Measurements from ENCODE around the gene TSPAN16. TPM values are rescaled to one million over a fixed set of nuclear protein-coding genes. Genes with fewer than 3 reads are reported as not detected.

TSPAN16 gene
- total and polyA plus RNA-seq, 9 donors = not detected

DNA sequence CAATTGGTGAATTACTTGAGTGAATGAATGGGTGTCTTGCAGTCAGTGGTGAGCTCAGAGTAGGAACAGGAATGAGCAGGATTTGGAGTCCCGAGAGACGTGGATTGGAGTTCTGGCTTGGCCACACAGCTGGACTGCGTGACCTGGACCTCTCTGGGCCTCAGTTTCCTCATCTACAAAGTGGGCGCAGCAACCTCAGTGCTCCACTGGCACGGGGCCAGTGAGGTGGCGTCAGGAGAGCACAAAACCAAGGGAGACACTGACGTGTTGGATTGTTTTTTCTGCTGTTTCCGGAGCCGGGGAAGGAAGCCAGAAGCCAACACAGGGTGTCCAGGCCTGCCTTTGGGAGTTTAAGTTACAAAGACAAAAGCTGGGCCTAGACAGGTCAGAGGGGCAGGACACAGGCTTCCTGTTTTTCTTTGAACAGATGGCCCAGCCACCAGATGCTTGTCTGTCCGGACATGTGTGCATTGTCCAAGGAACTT is 27.1 kb upstream of the TSPAN16 start:
- 27% methylated on average over 5 of the region's 10 CpGs for WGBS (ENCODE audit: insufficient coverage)
- H3K27ac ChIP-seq (ENCODE audit: low read length) = peak overlapping the region; percentile 50
- peak; percentile 89 for DNase-seq
- no peaks in the 10 kb centered on the region for H3K9me3 ChIP-seq (replicated peaks; ENCODE audit: control insufficient read depth, low read depth, low read length)
- no peaks in the 10 kb centered on the region for H3K36me3 ChIP-seq (ENCODE audit: control insufficient read depth, insufficient read depth, low read length)
- H3K4me1 ChIP-seq (ENCODE audit: control insufficient read depth, insufficient read depth, low read length) = peaks cover 27% of the 10 kb centered on the region
- H3K27me3 ChIP-seq (ENCODE audit: control insufficient read depth, insufficient read depth, low read length) = no peaks in the 10 kb centered on the region
- H3K4me3 ChIP-seq (ENCODE audit: low read length) = no peak overlapping the region

DNA sequence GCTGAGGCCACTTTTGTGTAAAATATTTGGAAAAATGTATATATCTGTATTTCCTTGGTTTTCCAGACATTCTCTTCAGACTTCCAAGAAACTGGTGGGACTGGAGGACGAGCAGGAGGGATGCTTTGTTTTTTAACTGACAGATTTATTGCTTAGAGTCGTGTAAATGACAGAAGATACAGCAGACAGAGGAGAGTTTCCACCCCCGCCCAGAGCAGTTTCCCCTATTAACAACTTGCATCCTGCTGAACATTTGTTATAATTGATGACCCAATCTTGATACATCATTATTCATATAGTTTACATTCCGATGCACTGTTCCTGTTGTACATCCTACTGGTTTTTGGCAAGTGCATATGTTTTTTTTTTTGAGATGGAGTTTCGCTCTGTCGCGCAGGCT is 26.6 kb upstream of the TSPAN16 start:
- no peaks in the 10 kb centered on the region for H3K27me3 ChIP-seq (ENCODE audit: control insufficient read depth, insufficient read depth, low read length)
- H3K9me3 ChIP-seq (replicated peaks; ENCODE audit: control insufficient read depth, low read depth, low read length) = no peaks in the 10 kb centered on the region
- H3K4me3 ChIP-seq (ENCODE audit: low read length) = no peak overlapping the region
- WGBS (ENCODE audit: insufficient coverage) = 40% methylated on average over 2 of the region's 7 CpGs
- peak overlapping the region; percentile 50 for H3K27ac ChIP-seq (ENCODE audit: low read length)
- H3K4me1 ChIP-seq (ENCODE audit: control insufficient read depth, insufficient read depth, low read length) = peaks cover 24% of the 10 kb centered on the region
- no peak for DNase-seq
- no peaks in the 10 kb centered on the region for H3K36me3 ChIP-seq (ENCODE audit: control insufficient read depth, insufficient read depth, low read length)

DNA sequence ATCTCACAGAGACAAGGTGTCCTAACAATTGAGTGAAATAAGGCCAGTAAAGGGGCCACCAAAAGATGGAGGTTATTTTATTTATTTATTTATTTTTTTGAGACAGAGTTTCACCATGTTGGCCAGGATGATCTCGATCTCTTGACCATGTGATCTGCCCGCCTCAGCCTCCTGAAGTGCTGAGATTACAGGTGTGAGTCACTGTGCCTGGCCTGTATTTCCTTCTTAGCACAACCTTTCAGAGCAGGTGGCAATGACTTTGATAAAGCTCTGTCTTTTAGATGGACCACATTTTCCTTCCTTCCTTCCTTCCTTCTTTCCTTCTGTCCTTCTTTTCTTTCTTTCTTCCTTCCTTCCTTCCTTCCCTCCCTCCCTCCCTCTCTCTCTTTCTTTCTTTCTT is 22.7 kb upstream of the TSPAN16 start:
- no peak overlapping the region for H3K27ac ChIP-seq (ENCODE audit: low read length)
- H3K4me1 ChIP-seq (ENCODE audit: control insufficient read depth, insufficient read depth, low read length) = peaks cover 11% of the 10 kb centered on the region
- DNase-seq = no peak
- no peaks in the 10 kb centered on the region for H3K27me3 ChIP-seq (ENCODE audit: control insufficient read depth, insufficient read depth, low read length)
- WGBS (ENCODE audit: insufficient coverage) = no CpG with 5 or more reads among the region's 2 CpGs
- no peaks in the 10 kb centered on the region for H3K9me3 ChIP-seq (replicated peaks; ENCODE audit: control insufficient read depth, low read depth, low read length)
- no peak overlapping the region for H3K4me3 ChIP-seq (ENCODE audit: low read length)
- no peaks in the 10 kb centered on the region for H3K36me3 ChIP-seq (ENCODE audit: control insufficient read depth, insufficient read depth, low read length)

DNA sequence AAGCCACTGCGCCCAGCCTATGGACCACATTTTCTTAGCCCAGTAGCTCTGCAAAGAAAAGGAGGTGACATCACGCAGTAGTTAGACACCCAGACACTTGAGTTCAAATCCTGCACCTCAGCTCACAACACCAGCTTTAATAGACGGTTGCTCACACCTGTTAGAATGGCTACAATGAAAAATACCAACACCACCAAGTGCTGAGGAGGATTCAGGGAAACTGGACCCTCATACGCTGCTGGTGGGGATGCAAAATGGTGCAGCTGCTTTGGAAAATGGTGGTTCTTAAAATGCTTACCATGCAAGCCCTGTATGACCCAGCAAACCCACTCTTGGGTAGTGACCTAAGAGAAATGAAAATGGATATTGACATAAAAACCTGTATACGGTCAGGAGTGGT is 22.0 kb upstream of the TSPAN16 start:
- Histone ChIP-seq H3K27ac (ENCODE audit: low read length) (no peak overlapping the region), H3K4me1 (ENCODE audit: control insufficient read depth, insufficient read depth, low read length) (peaks cover 5% of the 10 kb centered on the region)
- WGBS (ENCODE audit: insufficient coverage) = 96% methylated on average over 2 of the region's 5 CpGs

DNA sequence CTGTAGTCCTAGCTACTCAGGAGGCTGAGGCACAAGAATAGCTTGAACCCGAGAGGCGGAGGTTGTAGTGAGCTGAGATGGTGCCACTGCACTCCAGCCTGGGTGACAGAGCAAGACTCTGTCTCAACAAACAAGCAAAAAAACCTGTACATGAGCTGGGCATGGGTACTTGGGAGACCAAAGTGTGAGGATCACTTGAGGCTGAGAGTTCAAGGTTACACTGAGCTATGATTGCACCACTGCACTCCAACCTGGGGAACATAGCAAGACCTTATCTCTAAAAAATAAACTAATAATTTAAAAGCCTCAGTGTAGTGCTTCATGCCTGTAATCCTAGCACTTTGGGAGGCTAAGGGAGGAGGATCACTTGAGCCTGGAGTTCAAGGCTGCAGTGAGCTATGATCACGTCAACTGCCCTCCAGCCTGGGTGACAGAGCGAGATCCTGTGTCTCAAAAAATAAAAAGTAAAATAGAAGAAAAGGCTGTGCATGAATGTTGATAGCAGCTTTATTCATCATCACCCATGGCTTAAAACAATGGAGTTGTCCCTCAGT is 21.4 kb upstream of the TSPAN16 start:
- Histone ChIP-seq H3K27ac (ENCODE audit: low read length) (no peak overlapping the region), H3K9me3 (replicated peaks; ENCODE audit: control insufficient read depth, low read depth, low read length) (no peaks in the 10 kb centered on the region), H3K27me3 (ENCODE audit: control insufficient read depth, insufficient read depth, low read length) (no peaks in the 10 kb centered on the region), H3K4me1 (ENCODE audit: control insufficient read depth, insufficient read depth, low read length) (no peaks in the 10 kb centered on the region), H3K36me3 (ENCODE audit: control insufficient read depth, insufficient read depth, low read length) (no peaks in the 10 kb centered on the region), H3K4me3 (ENCODE audit: low read length) (no peak overlapping the region)
- DNase-seq = no peak
- 100% methylated on average over 2 of the region's 4 CpGs for WGBS (ENCODE audit: insufficient coverage)

More for the DNA sequence above, 22.0 kb upstream of the TSPAN16 start:
- no peak for DNase-seq
- no peaks in the 10 kb centered on the region for H3K9me3 ChIP-seq (replicated peaks; ENCODE audit: control insufficient read depth, low read depth, low read length)
- no peak overlapping the region for H3K4me3 ChIP-seq (ENCODE audit: low read length)
- no peaks in the 10 kb centered on the region for H3K36me3 ChIP-seq (ENCODE audit: control insufficient read depth, insufficient read depth, low read length)
- H3K27me3 ChIP-seq (ENCODE audit: control insufficient read depth, insufficient read depth, low read length) = no peaks in the 10 kb centered on the region

DNA sequence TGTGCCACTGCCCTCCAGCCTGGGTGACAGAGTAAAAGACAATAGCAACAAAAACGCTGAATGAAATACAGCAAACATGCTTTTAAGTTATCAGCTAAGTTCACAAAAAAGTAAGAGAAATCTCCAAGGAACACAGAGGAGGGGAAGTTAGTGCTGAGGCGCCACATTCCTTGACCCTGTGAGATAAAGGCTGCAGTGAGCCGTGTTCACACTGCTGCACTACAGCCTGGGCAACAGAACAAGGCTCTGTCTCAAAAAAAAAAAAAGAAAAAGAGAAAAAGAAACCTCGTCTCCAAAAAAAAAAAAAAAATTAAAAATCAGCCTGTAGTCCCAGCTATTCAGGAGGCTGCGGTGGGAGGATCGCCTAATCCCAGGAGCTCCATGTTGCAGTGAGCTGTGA is 17.3 kb upstream of the TSPAN16 start:
- WGBS (ENCODE audit: insufficient coverage) = 100% methylated on average over 1 of the region's 6 CpGs
- Histone ChIP-seq H3K4me1 (ENCODE audit: control insufficient read depth, insufficient read depth, low read length) (peaks cover 3% of the 10 kb centered on the region), H3K27ac (ENCODE audit: low read length) (no peak overlapping the region), H3K4me3 (ENCODE audit: low read length) (no peak overlapping the region), H3K36me3 (ENCODE audit: control insufficient read depth, insufficient read depth, low read length) (no peaks in the 10 kb centered on the region), H3K9me3 (replicated peaks; ENCODE audit: control insufficient read depth, low read depth, low read length) (no peaks in the 10 kb centered on the region), H3K27me3 (ENCODE audit: control insufficient read depth, insufficient read depth, low read length) (no peaks in the 10 kb centered on the region)
- DNase-seq = no peak

DNA sequence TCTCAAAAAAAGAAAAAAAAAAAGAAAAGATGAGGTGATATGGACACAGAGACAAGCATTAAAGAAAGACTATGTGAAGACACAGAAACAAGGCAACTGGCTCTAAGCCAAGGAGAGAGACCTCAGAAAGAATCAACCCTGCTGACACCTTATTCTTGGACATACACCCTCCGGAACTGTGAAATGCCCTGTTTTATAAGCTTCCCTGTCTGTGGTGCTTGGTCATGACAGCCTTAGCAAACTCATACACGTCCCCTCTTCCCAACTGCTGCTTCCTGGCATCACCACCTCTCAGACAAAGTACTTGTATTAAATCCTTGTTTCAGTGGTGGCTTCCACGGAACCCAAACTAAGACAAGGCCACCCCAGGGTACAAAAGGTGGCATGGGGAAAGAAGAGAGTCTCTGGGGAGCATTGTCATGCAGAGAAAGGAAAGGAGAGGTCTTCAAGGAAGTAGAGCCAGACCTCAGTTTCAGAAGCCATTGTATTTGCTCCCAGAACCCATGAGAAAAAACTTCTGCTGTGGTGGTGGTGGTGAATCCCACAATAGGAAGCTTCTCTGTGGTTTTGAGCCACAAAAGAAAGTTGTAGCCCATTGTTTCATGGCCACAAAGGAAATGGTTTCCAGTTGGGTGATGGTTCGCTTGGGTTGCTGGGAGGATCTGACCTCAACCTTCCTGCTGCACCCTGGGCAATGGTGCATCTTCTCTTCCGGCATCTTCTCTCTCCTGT is 16.3 kb upstream of the TSPAN16 start:
- H3K27ac ChIP-seq (ENCODE audit: low read length) = peak overlapping the region; percentile 17
- no peaks in the 10 kb centered on the region for H3K27me3 ChIP-seq (ENCODE audit: control insufficient read depth, insufficient read depth, low read length)
- no peak for DNase-seq
- peaks cover 6% of the 10 kb centered on the region for H3K4me1 ChIP-seq (ENCODE audit: control insufficient read depth, insufficient read depth, low read length)
- no peaks in the 10 kb centered on the region for H3K36me3 ChIP-seq (ENCODE audit: control insufficient read depth, insufficient read depth, low read length)
- WGBS (ENCODE audit: insufficient coverage) = 57% methylated on average over 1 of the region's 5 CpGs
- H3K9me3 ChIP-seq (replicated peaks; ENCODE audit: control insufficient read depth, low read depth, low read length) = no peaks in the 10 kb centered on the region
- no peak overlapping the region for H3K4me3 ChIP-seq (ENCODE audit: low read length)

DNA sequence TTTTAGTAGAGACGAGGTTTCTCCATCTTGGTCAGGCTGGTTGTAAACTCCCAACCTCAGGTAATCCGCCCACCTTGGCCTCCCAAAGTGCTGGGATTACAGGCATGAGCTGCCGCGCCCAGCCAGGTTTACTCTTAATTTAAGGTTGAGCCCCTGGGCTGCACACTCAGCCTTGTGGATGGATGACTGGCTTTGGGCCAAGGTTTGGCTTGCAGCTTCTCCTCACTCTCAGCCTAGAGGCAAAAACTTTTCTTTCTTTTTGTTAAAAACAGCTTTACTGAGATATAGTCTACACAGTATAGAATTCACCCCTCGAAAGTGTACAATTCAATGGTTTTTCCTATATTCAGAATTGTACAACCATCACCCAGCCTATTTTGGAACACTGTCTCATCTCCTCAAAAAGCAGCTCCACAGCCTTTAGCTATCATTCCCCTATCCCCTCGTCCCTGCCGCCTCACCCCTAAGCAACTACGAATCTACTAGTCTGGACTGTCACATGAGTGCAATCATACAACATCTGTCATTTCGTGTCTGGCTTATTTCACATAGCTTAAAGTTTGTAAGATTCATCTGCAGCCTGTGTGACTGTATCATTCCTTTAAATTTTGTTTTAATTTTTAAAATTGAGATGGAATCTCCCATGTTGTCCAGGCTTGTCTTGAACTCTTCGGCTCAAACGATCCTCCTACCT is 14.5 kb upstream of the TSPAN16 start:
- H3K27me3 ChIP-seq (ENCODE audit: control insufficient read depth, insufficient read depth, low read length) = no peaks in the 10 kb centered on the region
- H3K36me3 ChIP-seq (ENCODE audit: control insufficient read depth, insufficient read depth, low read length) = no peaks in the 10 kb centered on the region
- no peaks in the 10 kb centered on the region for H3K9me3 ChIP-seq (replicated peaks; ENCODE audit: control insufficient read depth, low read depth, low read length)
- DNase-seq = peak; percentile 50
- H3K4me1 ChIP-seq (ENCODE audit: control insufficient read depth, insufficient read depth, low read length) = peaks cover 6% of the 10 kb centered on the region
- H3K27ac ChIP-seq (ENCODE audit: low read length) = peak overlapping the region; percentile 20
- 27% methylated on average over 4 of the region's 11 CpGs for WGBS (ENCODE audit: insufficient coverage)
- H3K4me3 ChIP-seq (ENCODE audit: low read length) = no peak overlapping the region

DNA sequence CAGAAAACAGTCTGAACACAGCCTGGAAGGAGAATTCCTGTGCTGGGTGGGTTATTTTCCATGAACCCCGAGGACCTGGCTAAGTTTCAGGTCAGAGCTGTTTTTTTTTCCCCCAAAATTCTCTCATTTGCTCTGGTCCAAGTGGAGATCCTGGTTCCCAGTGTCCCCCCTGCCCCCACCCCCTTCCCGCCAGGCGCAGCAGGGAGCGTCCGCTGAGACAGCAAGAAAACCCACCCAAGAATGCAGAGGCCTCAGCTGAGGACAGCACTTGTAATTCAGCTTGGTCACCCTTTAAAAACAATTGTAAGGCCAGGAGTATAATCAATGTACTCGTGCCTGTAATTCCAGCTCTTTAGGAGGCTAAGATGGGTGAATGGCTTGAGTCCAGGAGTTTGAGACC is 11.4 kb upstream of the TSPAN16 start:
- Histone ChIP-seq H3K4me1 (ENCODE audit: control insufficient read depth, insufficient read depth, low read length) (peaks cover 8% of the 10 kb centered on the region), H3K27ac (ENCODE audit: low read length) (peak overlapping the region; percentile 51), H3K9me3 (replicated peaks; ENCODE audit: control insufficient read depth, low read depth, low read length) (no peaks in the 10 kb centered on the region), H3K36me3 (ENCODE audit: control insufficient read depth, insufficient read depth, low read length) (no peaks in the 10 kb centered on the region), H3K27me3 (ENCODE audit: control insufficient read depth, insufficient read depth, low read length) (no peaks in the 10 kb centered on the region), H3K4me3 (ENCODE audit: low read length) (no peak overlapping the region)
- 35% methylated on average over 4 of the region's 6 CpGs for WGBS (ENCODE audit: insufficient coverage)
- DNase-seq = peak; percentile 51

DNA sequence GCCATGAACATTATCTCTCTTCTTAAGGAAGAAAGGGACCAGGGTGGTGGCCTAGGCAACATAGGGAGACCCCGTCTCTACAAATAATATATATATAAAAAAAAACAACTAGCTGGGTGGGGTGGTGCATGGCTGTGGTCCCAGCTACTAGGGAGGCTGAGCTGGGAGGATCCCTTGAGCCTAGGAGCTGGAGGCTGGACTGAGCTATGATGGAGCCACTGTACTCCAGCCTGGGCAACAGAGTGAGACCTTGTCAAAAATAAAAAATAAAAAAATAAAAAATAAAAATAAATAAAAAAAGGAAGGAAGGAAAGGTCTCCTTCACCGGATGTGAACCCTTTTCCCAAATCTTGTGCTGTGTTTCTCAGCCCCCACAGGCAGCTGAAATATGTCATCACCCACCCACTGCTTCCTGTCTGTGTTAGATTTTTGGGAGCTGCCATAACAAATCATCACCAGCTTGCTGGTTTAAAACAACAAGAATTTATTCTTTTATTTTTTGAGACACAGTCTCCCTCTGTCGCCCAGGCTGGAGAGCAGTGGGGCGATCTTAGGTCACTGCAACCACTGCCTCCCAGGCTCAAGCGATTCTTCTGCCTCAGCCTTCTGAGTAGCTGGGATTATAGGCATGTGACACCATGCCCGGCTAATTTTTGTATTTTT is 9.5 kb upstream of the TSPAN16 start:
- DNase-seq = peak; percentile 69
- 80% methylated on average over 1 of the region's 6 CpGs for WGBS (ENCODE audit: insufficient coverage)
- no peak overlapping the region for H3K27ac ChIP-seq (ENCODE audit: low read length)

More for the DNA sequence above, 9.5 kb upstream of the TSPAN16 start:
- H3K4me1 ChIP-seq (ENCODE audit: control insufficient read depth, insufficient read depth, low read length) = peaks cover 5% of the 10 kb centered on the region
- no peaks in the 10 kb centered on the region for H3K9me3 ChIP-seq (replicated peaks; ENCODE audit: control insufficient read depth, low read depth, low read length)
- no peaks in the 10 kb centered on the region for H3K27me3 ChIP-seq (ENCODE audit: control insufficient read depth, insufficient read depth, low read length)
- no peaks in the 10 kb centered on the region for H3K36me3 ChIP-seq (ENCODE audit: control insufficient read depth, insufficient read depth, low read length)
- no peak overlapping the region for H3K4me3 ChIP-seq (ENCODE audit: low read length)

All from muscle of leg (tissue), 11 donors.